HG02885 (cell line): ENCODE data around the gene RBPMS2.
A peak's percentile ranks its signal among the peaks of the same experiment; 100 is the strongest.
"Not testable (repeated sequence)": the region's sequence is repeated elsewhere in the genome, so short reads cannot be mapped to it uniquely, and the experiment has no call there.

Experiments used
- ATAC-seq: cut with Tn5 transposase; IDR thresholded peaks from one replicate; pipeline ENCODE4 v1.9.1; 2021; ENCODE audit warnings: mild to moderate bottlenecking; ENCODE audit not compliant: unreplicated experiment, poor library complexity

Gene RBPMS2

GRCh38 chr15:64755427-64755940 is 19.9 kb downstream of the RBPMS2 start:
- no peak for ATAC-seq

- ATAC-seq: peak; percentile 58
These were observed 20.5 kb downstream of the RBPMS2 start for GRCh38 chr15:64754663-64755426.

- no peak for ATAC-seq
These were observed 21.8 kb downstream of the RBPMS2 start for GRCh38 chr15:64753480-64754185.

- no peak for ATAC-seq
These were observed 23.9 kb downstream of the RBPMS2 start for GRCh38 chr15:64751464-64751863.

GRCh38 chr15:64749999-64750657 is 25.3 kb downstream of the RBPMS2 start:
- ATAC-seq: no peak

GRCh38 chr15:64749167-64749566 is 26.2 kb downstream of the RBPMS2 start:
- no peak for ATAC-seq

GRCh38 chr15:64748251-64748650 is 27.1 kb downstream of the RBPMS2 start:
- no peak for ATAC-seq

- no peak for ATAC-seq
These were observed 27.8 kb downstream of the RBPMS2 start for GRCh38 chr15:64747578-64747977.

GRCh38 chr15:64746921-64747320 is 28.5 kb downstream of the RBPMS2 start:
- ATAC-seq: no peak

- ATAC-seq: no peak
These were observed 29.0 kb downstream of the RBPMS2 start for GRCh38 chr15:64746356-64746755.

- ATAC-seq: no peak
These were observed 31.7 kb downstream of the RBPMS2 start for GRCh38 chr15:64743691-64744090.

GRCh38 chr15:64742921-64743320 is 32.5 kb downstream of the RBPMS2 start:
- ATAC-seq: no peak

GRCh38 chr15:64742385-64742784 is 33.0 kb downstream of the RBPMS2 start:
- ATAC-seq: no peak

- not testable (repeated sequence) for ATAC-seq
These were observed 33.7 kb downstream of the RBPMS2 start for GRCh38 chr15:64741708-64742107.

GRCh38 chr15:64740311-64741170 is 34.8 kb downstream of the RBPMS2 start:
- ATAC-seq: no peak

GRCh38 chr15:64739577-64740143 is 35.7 kb downstream of the RBPMS2 start:
- no peak for ATAC-seq

GRCh38 chr15:64739156-64739555 is 36.2 kb downstream of the RBPMS2 start:
- ATAC-seq: no peak

- no peak for ATAC-seq
These were observed 36.9 kb downstream of the RBPMS2 start for GRCh38 chr15:64738226-64739095.
